MM.1S (cell line): ENCODE data around the gene OTULIN.

Source experiments
- DNase-seq: peaks from one replicate; pipeline ENCODE4 v3.0.0-alpha.2; 2015
- H2AFZ ChIP-seq: fragments of 300-600 bp; sonication (generic); 2 replicates; pipeline ENCODE4 v1.6.0; 2016; ENCODE audit warnings: antibody characterized with exemption, low read length
- H3F3A ChIP-seq: fragments of 300-600 bp; sonication (generic); 2 replicates; pipeline ENCODE4 v1.6.1; 2016; ENCODE audit warnings: mild to moderate bottlenecking, antibody characterized with exemption, low read length, moderate library complexity, mixed read lengths; ENCODE audit not compliant: insufficient read depth
- H3K27ac ChIP-seq: fragments of 300-600 bp; sonication (generic); 2 replicates; pipeline ENCODE4 v1.5.1; 2016; ENCODE audit warnings: mild to moderate bottlenecking, low read length
- H3K27me3 ChIP-seq: fragments of 300-600 bp; sonication (generic); replicated peaks from 2 replicates; pipeline ENCODE4 v1.6.0; 2016; ENCODE audit warnings: low read length; ENCODE audit not compliant: insufficient read depth
- H3K36me3 ChIP-seq: fragments of 300-600 bp; sonication (generic); replicated peaks from 2 replicates; pipeline ENCODE4 v1.6.1; 2016; ENCODE audit warnings: mild to moderate bottlenecking, low read length, mixed read lengths; ENCODE audit not compliant: insufficient read depth
- H3K4me1 ChIP-seq: fragments of 300-600 bp; sonication (generic); 2 replicates; pipeline ENCODE4 v1.6.1; 2016; ENCODE audit warnings: low read length, mixed read lengths
- H3K4me2 ChIP-seq: fragments of 300-600 bp; sonication (generic); 2 replicates; pipeline ENCODE4 v1.6.0; 2016; ENCODE audit warnings: low read depth, low read length
- H3K4me3 ChIP-seq: fragments of 300-600 bp; sonication (generic); 2 replicates; pipeline ENCODE4 v1.5.1; 2016; ENCODE audit warnings: low read length, mixed read lengths
- H3K79me2 ChIP-seq: fragments of 300-600 bp; sonication (generic); 2 replicates; pipeline ENCODE4 v1.6.1; 2016; ENCODE audit warnings: mixed run types, low read length, mixed read lengths
- H3K9ac ChIP-seq: fragments of 300-600 bp; sonication (generic); 2 replicates; pipeline ENCODE4 v1.6.1; 2016; ENCODE audit warnings: low read length, mixed read lengths
- H3K9me2 ChIP-seq: fragments of 300-600 bp; sonication (generic); replicated peaks from 2 replicates; pipeline ENCODE4 v1.6.1; 2016; ENCODE audit warnings: mild to moderate bottlenecking, low read length, mixed read lengths; ENCODE audit not compliant: insufficient read depth
- H3K9me3 ChIP-seq: fragments of 300-600 bp; sonication (generic); replicated peaks from 2 replicates; pipeline ENCODE4 v1.6.1; 2016; ENCODE audit warnings: mild to moderate bottlenecking, low read length, mixed read lengths; ENCODE audit not compliant: insufficient read depth
- H4K20me1 ChIP-seq: fragments of 300-600 bp; sonication (generic); 2 replicates; pipeline ENCODE4 v1.6.1; 2016; ENCODE audit warnings: mild to moderate bottlenecking, low read length, moderate library complexity, mixed read lengths; ENCODE audit not compliant: insufficient read depth
- CTCF ChIP-seq: fragments of 300-600 bp; sonication (generic); IDR thresholded peaks from 2 replicates; pipeline ENCODE4 v1.5.1; 2016; ENCODE audit warnings: antibody characterized with exemption, low read length, mixed read lengths
- EZH2 ChIP-seq: fragments of 300-600 bp; sonication (generic); optimal IDR thresholded peaks from 2 replicates; pipeline ENCODE3; 2017; ENCODE audit warnings: low read depth, mild to moderate bottlenecking, antibody characterized with exemption, low read length, mixed read lengths
- EZH2phosphoT487 ChIP-seq: fragments of 300-600 bp; sonication (generic); IDR thresholded peaks from 2 replicates; pipeline ENCODE4 v1.6.1; 2018; ENCODE audit warnings: antibody characterized with exemption, low read length

Gene OTULIN

GRCh38 chr5:14663734-14664269, 716 bp upstream of the OTULIN start:
- Histone ChIP-seq H3K79me2 (peaks cover 52% of the 10 kb centered on the region), H4K20me1 (peaks cover 18% of the 10 kb centered on the region), H3K4me2 (peak overlapping the region; percentile 97), H3K9me2 (no peaks in the 10 kb centered on the region), H3K4me1 (peaks cover 24% of the 10 kb centered on the region), H3K9ac (peak overlapping the region; percentile 87), H3K27me3 (no peaks in the 10 kb centered on the region), H3K9me3 (no peaks in the 10 kb centered on the region), H3K27ac (peak overlapping the region; percentile 94), H3K36me3 (no peaks in the 10 kb centered on the region), H2AFZ (peak overlapping the region; percentile 80), H3F3A (peaks cover 28% of the 10 kb centered on the region), H3K4me3 (peak overlapping the region; percentile 80)
- peak; percentile 70 for DNase-seq
- TF ChIP-seq EZH2 = no peak

- Histone ChIP-seq H3K27ac (peak overlapping the region; percentile 94; the same call in 1 of the 2 replicates), H3K9ac (peak overlapping the region; percentile 87), H3K36me3 (no peaks in the 10 kb centered on the region), H3K4me2 (peak overlapping the region; percentile 80), H2AFZ (peak overlapping the region; percentile 30; the same call in 1 of the 2 replicates), H3K27me3 (no peaks in the 10 kb centered on the region), H3F3A (peaks cover 28% of the 10 kb centered on the region), H3K4me1 (peaks cover 24% of the 10 kb centered on the region), H3K79me2 (peaks cover 66% of the 10 kb centered on the region), H3K9me2 (no peaks in the 10 kb centered on the region), H3K9me3 (no peaks in the 10 kb centered on the region), H3K4me3 (peak overlapping the region; percentile 80), H4K20me1 (peaks cover 18% of the 10 kb centered on the region)
- TF ChIP-seq EZH2phosphoT487 (no peak), EZH2 (no peak), CTCF (no peak)
- DNase-seq = peak; percentile 53
Measured at GRCh38 chr5:14665101-14665822, 744 bp downstream of the OTULIN start.

- Histone ChIP-seq H3K4me2 (peak overlapping the region; percentile 80), H2AFZ (no peak overlapping the region), H3K9ac (peak overlapping the region; percentile 87), H3K9me2 (no peaks in the 10 kb centered on the region), H3K9me3 (no peaks in the 10 kb centered on the region), H3K79me2 (peaks cover 73% of the 10 kb centered on the region), H4K20me1 (peaks cover 19% of the 10 kb centered on the region), H3F3A (peaks cover 28% of the 10 kb centered on the region), H3K4me1 (peaks cover 27% of the 10 kb centered on the region), H3K27ac (peak overlapping the region; percentile 94; the same call in 1 of the 2 replicates), H3K36me3 (no peaks in the 10 kb centered on the region), H3K27me3 (no peaks in the 10 kb centered on the region), H3K4me3 (peak overlapping the region; percentile 80)
- peak; percentile 79 for DNase-seq
- peak; percentile 31; the same call in 1 of the 2 replicates for TF ChIP-seq CTCF
- TF ChIP-seq EZH2 = no peak
Measured at GRCh38 chr5:14665949-14666348, 1.4 kb downstream of the OTULIN start.
